Immature natural killer cell (primary cell): Measurements from ENCODE around the gene RABGAP1L. TPM values are rescaled to one million over a fixed set of nuclear protein-coding genes. Genes with fewer than 3 reads are reported as not detected.

Source experiments
- DNase-seq, 3 donors: peaks; one replicate each; pipeline ENCODE4 v3.0.0; 2022; ENCODE audit warnings: mixed read lengths in 1 of 3
- H3K27ac Mint-ChIP-seq, 6 donors: one replicate each; pipeline ENCODE4 v1.8.0; 2020; ENCODE audit warnings: mixed read lengths in 6 of 6, mild to moderate bottlenecking in 5 of 6, inconsistent platforms in 4 of 6, moderate library complexity in 3 of 6
- H3K27me3 Mint-ChIP-seq, 3 donors: one replicate each; pipeline ENCODE4 v1.8.0; 2020 to 2021; ENCODE audit warnings: low read depth in 3 of 3, mild to moderate bottlenecking in 3 of 3, mixed read lengths in 3 of 3, moderate library complexity in 3 of 3, inconsistent platforms in 1 of 3
- H3K36me3 Mint-ChIP-seq, 3 donors: one replicate each; pipeline ENCODE4 v1.8.0; 2020; ENCODE audit warnings: mixed read lengths in 3 of 3, inconsistent platforms in 2 of 3, mild to moderate bottlenecking in 2 of 3
- H3K4me1 Mint-ChIP-seq, 2 donors: one replicate each; pipeline ENCODE4 v1.8.0; 2020; ENCODE audit warnings: inconsistent platforms in 2 of 2, mild to moderate bottlenecking in 2 of 2, mixed read lengths in 2 of 2, moderate library complexity in 1 of 2
- H3K4me3 Mint-ChIP-seq, 5 donors: one replicate each; pipeline ENCODE4 v1.8.0; 2020; ENCODE audit warnings: mild to moderate bottlenecking in 5 of 5, mixed read lengths in 5 of 5, inconsistent platforms in 3 of 5, moderate library complexity in 3 of 5
- H3K9me3 Mint-ChIP-seq, 6 donors: one replicate each; pipeline ENCODE4 v1.8.0; 2020; ENCODE audit warnings: mild to moderate bottlenecking in 6 of 6, mixed read lengths in 6 of 6, inconsistent platforms in 4 of 6, moderate library complexity in 3 of 6
- polyA plus RNA-seq, 3 donors: library from polyadenylated mRNA; unstranded; fragments of 300-500 nt; fragmentation: Illumina TruSeq; gene quantifications; one replicate each; pipeline ENCODE4 v1.2.3, GENCODE V29; 2021

RABGAP1L gene
- polyA plus RNA-seq, 3 donors from 2014 or later, result 80.2 to 114 (median 86.8) TPM

DNA sequence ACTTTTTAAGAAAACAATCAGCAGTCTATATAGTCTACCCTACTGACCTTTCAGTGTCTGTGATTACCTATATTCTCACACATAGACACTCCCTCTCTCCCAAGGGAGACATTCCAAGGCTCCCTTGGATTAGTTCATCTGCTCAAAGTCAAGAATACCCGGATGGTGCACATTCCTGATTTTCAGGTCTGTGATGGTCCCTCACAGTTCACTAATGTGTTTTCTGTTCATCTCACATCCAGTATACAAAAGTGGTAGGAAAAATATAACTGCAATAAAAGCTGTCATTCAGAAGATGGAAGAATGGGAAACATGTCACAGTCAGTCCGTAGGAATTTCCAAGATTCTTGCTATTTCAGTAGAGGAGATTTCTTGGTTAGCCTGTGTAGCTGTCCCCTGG, 616.3 kb downstream of the RABGAP1L start:
- H3K27me3 Mint-ChIP-seq, result peaks cover 0 to 2% (median 0%) of the 10 kb centered on the region in 3 donors
- DNase-seq, result no peak
- no peak overlapping the region for H3K4me3 Mint-ChIP-seq
- no peaks in the 10 kb centered on the region for H3K36me3 Mint-ChIP-seq
- H3K9me3 Mint-ChIP-seq, result no peaks in the 10 kb centered on the region
- H3K27ac Mint-ChIP-seq, result no peak overlapping the region
- no peaks in the 10 kb centered on the region for H3K4me1 Mint-ChIP-seq

DNA sequence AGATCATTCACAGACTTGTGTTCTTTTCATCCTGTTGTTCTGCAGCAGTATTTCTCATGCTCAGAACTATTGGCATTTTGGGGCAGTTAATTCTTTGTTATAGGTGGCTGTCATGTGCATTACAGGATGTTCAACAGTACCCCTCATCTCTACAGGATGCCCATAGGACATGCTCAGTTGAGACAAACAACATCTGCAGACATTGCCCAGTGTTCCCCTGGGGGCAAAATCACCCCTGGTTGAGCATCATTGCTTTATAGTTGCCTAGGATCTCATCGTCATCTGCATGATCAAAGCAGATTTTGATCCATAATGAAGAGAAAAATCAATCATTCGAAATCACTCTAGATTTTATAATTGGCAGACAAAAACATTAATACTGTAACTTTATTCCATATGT, 617.9 kb downstream of the RABGAP1L start:
- no peak for DNase-seq
- Mint-ChIP-seq H3K36me3 (no peaks in the 10 kb centered on the region), H3K4me3 (no peak overlapping the region), H3K9me3 (no peaks in the 10 kb centered on the region), H3K27me3 (peaks cover 0 to 2% (median 0%) of the 10 kb centered on the region in 3 donors), H3K4me1 (no peaks in the 10 kb centered on the region), H3K27ac (no peak overlapping the region)

DNA sequence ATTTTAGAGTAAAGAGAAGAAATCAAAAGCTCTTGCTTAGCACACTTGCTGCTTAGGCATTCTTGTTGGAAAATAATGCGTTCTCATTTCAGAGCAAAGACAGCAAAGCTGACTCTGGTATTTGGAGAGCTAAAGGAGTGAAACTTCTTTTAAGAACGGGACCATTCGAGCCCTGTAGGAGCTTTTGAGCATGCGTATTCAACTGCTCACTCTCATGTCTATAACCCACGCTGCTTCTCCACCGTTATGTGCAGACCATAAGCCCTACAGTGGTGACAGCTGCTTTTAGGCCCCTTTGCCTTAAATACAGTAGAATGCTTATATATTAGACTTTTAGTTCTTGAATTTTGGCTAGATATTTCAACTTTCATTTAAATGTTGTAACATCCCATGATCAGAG, 626.2 kb downstream of the RABGAP1L start:
- Mint-ChIP-seq H3K27me3 (peaks cover 0 to 2% (median 0%) of the 10 kb centered on the region in 3 donors), H3K9me3 (no peaks in the 10 kb centered on the region), H3K36me3 (peaks cover 0 to 5% (median 2%) of the 10 kb centered on the region in 3 donors), H3K4me3 (no peak overlapping the region), H3K4me1 (peaks cover 26 to 36% of the 10 kb centered on the region in 2 donors), H3K27ac (no peak overlapping the region)
- DNase-seq, result no peak

DNA sequence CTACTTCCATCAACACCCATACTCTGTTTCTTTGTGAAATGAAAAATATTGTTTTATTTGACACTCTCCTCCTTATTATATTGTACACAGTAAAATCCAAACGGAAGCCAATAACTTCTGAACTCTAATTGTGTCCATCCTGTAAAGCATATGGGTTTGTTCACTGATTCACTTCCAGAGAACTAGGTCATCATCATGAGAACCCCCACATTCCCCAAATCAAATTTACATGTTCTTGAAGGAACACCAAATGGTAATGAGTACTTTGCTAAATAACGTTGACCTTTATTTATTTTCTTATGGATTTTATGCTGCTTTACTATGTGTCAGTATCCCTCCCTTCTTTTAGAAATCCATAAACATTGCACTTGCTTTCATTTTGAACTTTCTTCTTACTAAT, 627.0 kb downstream of the RABGAP1L start:
- no peak for DNase-seq
- H3K4me3 Mint-ChIP-seq, result no peak overlapping the region
- peaks cover 0 to 2% (median 0%) of the 10 kb centered on the region in 3 donors for H3K27me3 Mint-ChIP-seq
- H3K4me1 Mint-ChIP-seq, result peaks cover 26 to 36% of the 10 kb centered on the region in 2 donors
- H3K36me3 Mint-ChIP-seq, result peaks cover 0 to 5% (median 2%) of the 10 kb centered on the region in 3 donors
- no peaks in the 10 kb centered on the region for H3K9me3 Mint-ChIP-seq
- H3K27ac Mint-ChIP-seq, result no peak overlapping the region

DNA sequence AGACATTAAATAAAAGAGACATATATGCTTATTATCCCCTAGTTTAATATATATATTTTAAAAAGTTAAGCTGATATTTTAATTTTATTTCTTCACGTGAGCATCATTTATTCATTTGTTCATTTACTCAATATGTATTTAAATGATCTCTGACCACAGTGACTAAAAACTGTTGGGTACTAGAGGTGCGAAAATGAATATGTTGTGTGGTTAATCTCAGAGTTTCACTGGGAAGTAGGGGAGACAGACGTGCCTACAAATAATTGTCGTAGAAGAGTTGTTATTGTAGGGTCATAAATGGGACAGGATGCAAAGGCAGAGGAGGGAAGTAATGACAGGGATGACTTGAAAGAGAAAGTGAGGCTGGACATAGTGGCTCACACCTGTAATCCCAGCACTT, 627.4 kb downstream of the RABGAP1L start:
- H3K4me1 Mint-ChIP-seq, result peaks cover 26 to 36% of the 10 kb centered on the region in 2 donors

DNA sequence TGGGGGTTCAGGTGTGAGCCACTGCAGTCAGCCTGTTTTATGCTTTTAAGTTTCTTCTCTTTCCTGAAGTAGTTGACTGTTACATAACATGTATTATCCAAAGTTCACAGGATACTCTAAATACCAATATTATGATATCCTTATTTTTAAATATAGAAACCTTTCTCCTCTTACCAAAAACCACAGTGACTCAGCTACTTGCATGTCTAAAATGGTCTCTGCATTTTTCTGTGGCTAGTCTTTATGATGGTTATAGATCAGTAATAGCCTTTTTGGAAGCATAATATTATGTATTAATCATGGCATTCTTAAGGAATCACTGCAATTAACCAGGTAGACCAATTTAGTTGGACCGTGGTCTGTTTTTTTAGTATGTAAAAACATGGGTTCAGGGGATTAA, 629.7 kb downstream of the RABGAP1L start:
- Mint-ChIP-seq H3K27ac (peak overlapping the region in 1 of 6 donors; percentile 7), H3K4me1 (peaks cover 26 to 36% of the 10 kb centered on the region in 2 donors), H3K4me3 (no peak overlapping the region), H3K27me3 (peaks cover 0 to 2% (median 0%) of the 10 kb centered on the region in 3 donors), H3K36me3 (peaks cover 0 to 5% (median 2%) of the 10 kb centered on the region in 3 donors), H3K9me3 (no peaks in the 10 kb centered on the region)
- DNase-seq, result no peak

More for the DNA sequence above, 627.4 kb downstream of the RABGAP1L start:
- Mint-ChIP-seq H3K4me3 (peak overlapping the region in 3 of 5 donors; percentile 3 to 56 (median 33)), H3K27ac (peak overlapping the region in 4 of 6 donors; percentile 8 to 41 (median 24)), H3K27me3 (peaks cover 0 to 2% (median 0%) of the 10 kb centered on the region in 3 donors), H3K36me3 (peaks cover 0 to 5% (median 2%) of the 10 kb centered on the region in 3 donors), H3K9me3 (no peaks in the 10 kb centered on the region)
- DNase-seq, result peak; percentile 20 to 30 (median 21)

DNA sequence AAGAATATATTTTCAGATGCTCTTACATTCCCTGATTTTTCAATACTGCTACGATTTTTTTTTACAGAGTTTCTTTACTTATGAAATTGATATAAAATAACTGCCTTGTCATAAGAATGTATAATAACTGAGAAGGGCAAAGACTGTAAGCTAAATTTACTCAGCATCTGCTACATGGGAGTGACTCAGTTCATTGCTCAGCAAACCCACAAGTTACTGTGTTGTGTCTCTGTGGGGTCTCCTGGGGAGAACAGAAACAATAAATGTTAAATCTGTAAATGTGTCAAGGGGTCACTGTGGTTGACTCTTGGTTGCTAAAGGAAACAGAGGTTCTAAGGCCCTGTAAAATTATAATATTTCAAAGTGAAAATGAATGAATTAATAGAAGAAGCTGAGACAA, 630.1 kb downstream of the RABGAP1L start:
- Mint-ChIP-seq H3K4me1 (peaks cover 26 to 36% of the 10 kb centered on the region in 2 donors), H3K36me3 (peaks cover 0 to 3% (median 2%) of the 10 kb centered on the region in 3 donors), H3K4me3 (peak overlapping the region in 1 of 5 donors; percentile 30), H3K27ac (peak overlapping the region in 3 of 6 donors; percentile 0 to 19 (median 7)), H3K27me3 (peaks cover 0 to under 1% (median 0%) of the 10 kb centered on the region in 3 donors), H3K9me3 (no peaks in the 10 kb centered on the region)
- DNase-seq, result peak in 1 of 3 donors; percentile 3

DNA sequence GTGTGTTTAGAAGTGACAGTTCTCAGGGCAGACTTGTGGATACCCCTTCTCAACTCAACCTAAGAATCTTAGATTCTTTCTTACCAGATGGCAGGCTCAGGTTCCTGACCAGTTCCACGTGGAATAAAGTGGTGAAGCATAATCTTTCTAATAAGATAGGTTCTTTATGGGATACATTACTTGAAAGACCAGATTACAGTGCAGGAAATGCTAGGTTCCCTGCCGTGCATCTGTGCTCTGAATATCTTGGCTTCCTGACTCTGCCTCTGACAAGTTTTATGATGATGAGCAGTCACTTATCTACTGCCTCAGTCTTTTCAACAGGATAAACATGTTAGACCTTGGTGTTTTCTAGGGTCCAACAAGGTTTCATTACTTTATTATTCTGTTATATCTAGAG, 632.5 kb downstream of the RABGAP1L start:
- Mint-ChIP-seq H3K27ac (no peak overlapping the region), H3K4me3 (no peak overlapping the region), H3K4me1 (peaks cover 24 to 35% of the 10 kb centered on the region in 2 donors), H3K36me3 (no peaks in the 10 kb centered on the region), H3K27me3 (peaks cover 0 to 2% (median 0%) of the 10 kb centered on the region in 3 donors), H3K9me3 (no peaks in the 10 kb centered on the region)
- DNase-seq, result no peak

DNA sequence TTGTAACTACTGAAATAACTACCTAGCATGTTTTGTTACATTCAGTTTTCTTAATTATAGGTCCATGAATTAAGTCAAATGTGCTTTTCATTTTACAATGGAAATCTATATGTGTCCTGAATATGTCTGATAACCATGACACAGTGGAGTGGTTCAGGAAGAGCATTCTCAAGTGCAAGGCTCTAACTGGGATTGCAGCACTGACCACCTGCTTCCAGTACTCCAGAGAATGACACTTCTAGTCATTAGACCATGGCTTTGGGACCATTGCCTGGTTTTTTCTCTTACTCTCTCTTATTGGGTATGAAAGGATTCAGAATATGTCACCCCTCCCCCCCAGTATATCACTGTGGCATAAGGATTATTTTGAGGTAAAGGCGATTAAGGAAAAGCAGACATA, 635.5 kb downstream of the RABGAP1L start:
- no peak overlapping the region for H3K27ac Mint-ChIP-seq
- peaks cover 16 to 23% of the 10 kb centered on the region in 2 donors for H3K4me1 Mint-ChIP-seq
- no peaks in the 10 kb centered on the region for H3K36me3 Mint-ChIP-seq

DNA sequence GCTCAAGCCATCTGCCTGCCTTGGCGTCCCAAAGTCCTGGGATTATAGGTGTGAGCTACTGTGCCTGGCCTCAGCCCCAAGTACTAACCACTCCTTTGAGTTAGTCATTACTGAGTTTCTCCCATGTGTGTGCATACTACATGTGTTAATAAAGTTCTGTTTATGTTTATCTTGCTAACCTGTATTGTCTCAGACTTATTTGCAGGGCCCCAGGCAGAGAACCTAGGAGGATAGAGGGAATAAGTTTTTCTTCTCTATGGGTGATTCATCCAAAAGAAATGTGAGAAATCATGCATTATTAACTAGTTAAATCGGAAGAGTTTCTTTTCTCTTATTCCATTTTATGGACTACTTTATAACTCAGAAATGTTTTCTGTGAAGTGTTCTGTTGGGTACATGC, 636.5 kb downstream of the RABGAP1L start:
- H3K4me1 Mint-ChIP-seq, result peaks cover 13 to 21% of the 10 kb centered on the region in 2 donors
- peak overlapping the region in 2 of 6 donors; percentile 42 to 61 for H3K27ac Mint-ChIP-seq
- no peaks in the 10 kb centered on the region for H3K36me3 Mint-ChIP-seq
- peaks cover 0 to 2% (median 0%) of the 10 kb centered on the region in 3 donors for H3K27me3 Mint-ChIP-seq
- no peak for DNase-seq
- no peak overlapping the region for H3K4me3 Mint-ChIP-seq
- no peaks in the 10 kb centered on the region for H3K9me3 Mint-ChIP-seq

More for the DNA sequence above, 635.5 kb downstream of the RABGAP1L start:
- no peak overlapping the region for H3K4me3 Mint-ChIP-seq
- H3K27me3 Mint-ChIP-seq, result peaks cover 0 to 2% (median 0%) of the 10 kb centered on the region in 3 donors
- DNase-seq, result no peak
- H3K9me3 Mint-ChIP-seq, result no peaks in the 10 kb centered on the region

DNA sequence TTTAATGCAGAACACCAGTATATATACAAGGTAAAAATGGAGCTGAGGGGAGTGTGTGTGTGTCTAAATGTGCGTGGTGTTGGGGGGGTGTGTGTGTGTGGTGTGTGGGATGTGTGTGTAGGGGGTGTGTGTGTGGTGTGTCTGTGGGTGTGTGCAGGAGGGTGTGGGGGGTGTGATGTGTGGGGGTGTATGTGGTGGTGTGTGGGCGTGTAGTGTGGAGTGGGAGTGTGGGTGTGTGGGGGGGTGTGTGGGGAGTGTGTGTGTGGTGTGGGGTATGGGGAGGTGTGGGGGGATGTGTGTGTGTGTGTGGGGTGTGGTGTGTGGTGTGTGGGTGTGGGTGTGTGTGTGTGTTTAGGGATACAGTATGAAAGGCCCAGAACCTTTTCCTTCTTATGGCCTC, 638.1 kb downstream of the RABGAP1L start:
- no peak for DNase-seq

DNA sequence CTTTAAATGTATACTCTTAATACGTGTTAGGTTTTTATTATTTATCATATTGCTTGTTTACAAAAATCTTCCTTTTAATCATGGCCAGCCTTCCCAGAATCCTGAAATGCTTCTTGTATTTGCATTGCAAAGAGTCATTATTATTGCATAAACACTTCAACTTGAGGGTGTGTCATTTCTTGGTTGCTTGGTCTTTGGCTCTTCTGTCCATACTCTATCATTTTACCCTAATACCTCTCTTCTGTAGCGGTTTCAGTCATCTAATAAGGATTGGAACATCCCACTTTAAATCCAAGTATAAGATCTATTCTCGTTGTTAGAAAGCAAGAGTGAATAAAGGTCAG, 639.8 kb downstream of the RABGAP1L start:
- DNase-seq, result no peak
- Mint-ChIP-seq H3K27me3 (peaks cover 0 to 2% (median 0%) of the 10 kb centered on the region in 3 donors), H3K9me3 (no peaks in the 10 kb centered on the region), H3K4me3 (no peak overlapping the region), H3K4me1 (peaks cover 21 to 23% of the 10 kb centered on the region in 2 donors), H3K27ac (no peak overlapping the region), H3K36me3 (no peaks in the 10 kb centered on the region)

More for the DNA sequence above, 638.1 kb downstream of the RABGAP1L start:
- H3K27me3 Mint-ChIP-seq, result peaks cover 0 to 2% (median 0%) of the 10 kb centered on the region in 3 donors
- H3K27ac Mint-ChIP-seq, result peak overlapping the region; percentile 19 to 80 (median 52)
- H3K36me3 Mint-ChIP-seq, result no peaks in the 10 kb centered on the region
- no peak overlapping the region for H3K4me3 Mint-ChIP-seq
- H3K4me1 Mint-ChIP-seq, result peaks cover 19 to 21% of the 10 kb centered on the region in 2 donors
- H3K9me3 Mint-ChIP-seq, result no peaks in the 10 kb centered on the region

DNA sequence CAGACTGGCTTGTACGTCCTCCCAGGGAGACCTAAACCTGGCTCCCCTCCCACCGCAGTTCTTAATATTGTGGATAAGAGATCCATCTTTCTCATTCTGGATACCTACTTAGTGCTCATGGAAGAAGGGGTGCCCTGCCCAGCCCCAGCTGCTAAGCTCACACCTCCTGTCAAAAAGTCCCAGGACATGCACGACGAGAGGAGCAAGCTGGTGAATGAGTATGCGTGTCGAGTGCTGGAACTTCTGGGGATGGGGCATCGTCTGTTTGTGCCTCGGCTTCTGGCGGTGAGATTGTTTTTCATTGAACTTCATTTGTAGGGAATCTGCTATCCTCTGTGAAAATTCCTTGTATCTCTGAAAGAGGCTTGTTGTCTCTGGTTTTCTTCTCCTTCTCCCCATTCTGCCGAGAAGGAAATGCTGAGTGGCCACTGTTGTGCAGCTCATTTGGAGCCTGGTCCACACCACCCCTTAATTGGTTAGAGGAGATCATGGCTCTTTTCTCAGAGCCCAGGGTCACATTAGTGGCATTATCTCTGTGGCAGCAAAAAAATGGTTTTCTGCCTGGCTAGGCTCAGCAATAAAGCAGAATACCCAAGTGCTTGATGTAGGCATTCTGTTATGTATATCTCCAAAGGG, 641.0 kb downstream of the RABGAP1L start:
- no peaks in the 10 kb centered on the region for H3K9me3 Mint-ChIP-seq
- peaks cover 21 to 23% of the 10 kb centered on the region in 2 donors for H3K4me1 Mint-ChIP-seq
- H3K27me3 Mint-ChIP-seq, result peaks cover 0 to 2% (median 0%) of the 10 kb centered on the region in 3 donors
- H3K27ac Mint-ChIP-seq, result no peak overlapping the region
- no peak overlapping the region for H3K4me3 Mint-ChIP-seq
- no peaks in the 10 kb centered on the region for H3K36me3 Mint-ChIP-seq
- no peak for DNase-seq

DNA sequence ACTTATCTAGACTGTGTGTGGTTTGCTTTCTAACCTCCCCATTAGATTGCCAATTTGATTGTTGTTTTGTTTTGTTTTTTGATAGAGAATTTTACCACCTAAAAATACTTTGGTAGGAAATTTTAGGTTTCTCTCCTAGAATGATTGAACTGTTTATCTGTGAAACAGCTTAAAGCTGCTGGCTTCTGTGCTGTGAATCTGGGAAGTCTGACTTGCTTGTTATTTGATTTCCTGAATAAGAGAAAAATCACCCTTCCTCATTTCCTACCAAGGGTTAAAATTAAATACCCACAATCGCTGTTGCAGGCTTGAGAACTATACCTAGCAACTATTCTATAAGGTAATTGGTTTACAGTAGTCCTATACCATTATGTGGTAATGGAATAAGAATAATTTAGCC, 641.6 kb downstream of the RABGAP1L start:
- no peak overlapping the region for H3K27ac Mint-ChIP-seq
- no peaks in the 10 kb centered on the region for H3K36me3 Mint-ChIP-seq
- peaks cover 20 to 23% of the 10 kb centered on the region in 2 donors for H3K4me1 Mint-ChIP-seq
- no peak overlapping the region for H3K4me3 Mint-ChIP-seq
- no peak for DNase-seq
- H3K9me3 Mint-ChIP-seq, result no peaks in the 10 kb centered on the region
- H3K27me3 Mint-ChIP-seq, result peaks cover 0 to under 1% (median 0%) of the 10 kb centered on the region in 3 donors
